Hematopoietic multipotent progenitor cell treated with erythropoietin and hydrocortisone succinate and interleukin-3 and kit ligand, for 8 days (in vitro differentiated cells): Measurements from ENCODE around the gene SMU1.

Experiments
- DNase-seq: peaks from one replicate; pipeline ENCODE4 v3.0.0-alpha.2; 2015

Gene SMU1

GRCh38 chr9:33044162-33044673, 32.3 kb downstream of the SMU1 start:
- peak; percentile 74 for DNase-seq

GRCh38 chr9:33043671-33044070, 32.8 kb downstream of the SMU1 start:
- DNase-seq: no peak

GRCh38 chr9:33042473-33042872, 34.0 kb downstream of the SMU1 start:
- DNase-seq: no peak

GRCh38 chr9:33041432-33042188, 34.9 kb downstream of the SMU1 start:
- no peak for DNase-seq

GRCh38 chr9:33040792-33041431, 35.6 kb downstream of the SMU1 start:
- no peak for DNase-seq

- no peak for DNase-seq
Measured at GRCh38 chr9:33032865-33033264, 43.6 kb downstream of the SMU1 start.

- no peak for DNase-seq
Measured at GRCh38 chr9:33032292-33032691, 44.2 kb downstream of the SMU1 start.

GRCh38 chr9:33030285-33030684, 46.2 kb downstream of the SMU1 start:
- DNase-seq: no peak

- DNase-seq: no peak
Measured at GRCh38 chr9:33029231-33029786, 47.2 kb downstream of the SMU1 start.

- peak; percentile 80 for DNase-seq
Measured at GRCh38 chr9:33025572-33026342, 50.7 kb downstream of the SMU1 start.

- DNase-seq: peak; percentile 94
Measured at GRCh38 chr9:33024966-33025571, 51.4 kb downstream of the SMU1 start, which contains the start of gene DNAJA1. DNAJA1 (plus strand) TSS chr9:33025273; CDS start chr9:33026485, 1,212 bp downstream.

GRCh38 chr9:33024126-33024965, 52.1 kb downstream of the SMU1 start:
- peak; percentile 71 for DNase-seq

- no peak for DNase-seq
Measured at GRCh38 chr9:33023661-33024060, 52.8 kb downstream of the SMU1 start.

GRCh38 chr9:33022755-33023154, 53.7 kb downstream of the SMU1 start:
- DNase-seq: no peak

- DNase-seq: no peak
Measured at GRCh38 chr9:33022303-33022702, 54.2 kb downstream of the SMU1 start.

GRCh38 chr9:33019797-33020196, 56.7 kb downstream of the SMU1 start:
- no peak for DNase-seq

GRCh38 chr9:33017283-33018041, 59.0 kb downstream of the SMU1 start:
- no peak for DNase-seq

- DNase-seq: no peak
Measured at GRCh38 chr9:33014665-33015014, 61.8 kb downstream of the SMU1 start.

- DNase-seq: no peak
Measured at GRCh38 chr9:33013962-33014664, 62.4 kb downstream of the SMU1 start.

- no peak for DNase-seq
Measured at GRCh38 chr9:33012328-33013069, 64.0 kb downstream of the SMU1 start.
